Measurements from ENCODE around the gene WDR82.

DNA sequence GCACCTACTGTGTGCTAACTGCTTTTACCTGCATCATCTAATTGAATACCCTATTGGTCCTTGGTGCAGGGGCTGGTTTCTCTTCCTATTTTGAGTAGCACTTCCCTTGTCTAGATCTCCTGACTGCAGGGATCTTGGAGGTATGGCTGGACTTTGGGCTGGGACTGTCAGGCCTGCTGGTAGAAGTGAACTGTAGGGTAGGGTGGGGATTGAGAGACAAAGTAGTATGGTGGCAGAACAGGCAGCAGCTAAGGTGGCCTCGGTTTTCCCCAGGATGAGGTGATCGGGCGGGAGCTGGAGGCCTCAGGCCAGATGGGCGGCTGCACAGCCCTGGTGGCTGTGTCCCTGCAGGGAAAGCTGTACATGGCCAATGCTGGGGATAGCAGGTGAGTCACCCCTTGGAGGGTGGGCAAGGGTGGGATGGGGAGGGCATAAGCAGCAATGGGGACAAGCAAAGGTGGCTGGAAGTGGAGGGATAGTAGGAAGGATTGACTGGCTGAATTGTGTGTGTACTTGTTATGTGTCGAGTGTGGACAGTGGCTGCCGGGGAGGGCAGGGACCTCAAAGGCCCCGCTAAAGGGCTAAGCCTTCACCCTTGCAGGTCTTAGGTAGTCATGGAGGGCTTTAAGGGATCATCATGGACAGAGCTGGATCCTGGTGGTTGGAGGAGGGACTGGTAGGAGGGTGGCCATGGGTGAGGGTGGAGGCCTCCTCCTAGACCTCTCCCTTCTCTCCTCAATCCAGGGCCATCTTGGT lies 30.9 kb downstream of the WDR82 start:
- TF ChIP-seq, protein P1, sequence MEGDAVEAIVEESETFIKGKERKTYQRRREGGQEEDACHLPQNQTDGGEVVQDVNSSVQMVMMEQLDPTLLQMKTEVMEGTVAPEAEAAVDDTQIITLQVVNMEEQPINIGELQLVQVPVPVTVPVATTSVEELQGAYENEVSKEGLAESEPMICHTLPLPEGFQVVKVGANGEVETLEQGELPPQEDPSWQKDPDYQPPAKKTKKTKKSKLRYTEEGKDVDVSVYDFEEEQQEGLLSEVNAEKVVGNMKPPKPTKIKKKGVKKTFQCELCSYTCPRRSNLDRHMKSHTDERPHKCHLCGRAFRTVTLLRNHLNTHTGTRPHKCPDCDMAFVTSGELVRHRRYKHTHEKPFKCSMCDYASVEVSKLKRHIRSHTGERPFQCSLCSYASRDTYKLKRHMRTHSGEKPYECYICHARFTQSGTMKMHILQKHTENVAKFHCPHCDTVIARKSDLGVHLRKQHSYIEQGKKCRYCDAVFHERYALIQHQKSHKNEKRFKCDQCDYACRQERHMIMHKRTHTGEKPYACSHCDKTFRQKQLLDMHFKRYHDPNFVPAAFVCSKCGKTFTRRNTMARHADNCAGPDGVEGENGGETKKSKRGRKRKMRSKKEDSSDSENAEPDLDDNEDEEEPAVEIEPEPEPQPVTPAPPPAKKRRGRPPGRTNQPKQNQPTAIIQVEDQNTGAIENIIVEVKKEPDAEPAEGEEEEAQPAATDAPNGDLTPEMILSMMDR (IDR thresholded peaks at IDR 0.05; ENCODE audit: insufficient read depth, low read length): no peak
- TF ChIP-seq, protein P2, sequence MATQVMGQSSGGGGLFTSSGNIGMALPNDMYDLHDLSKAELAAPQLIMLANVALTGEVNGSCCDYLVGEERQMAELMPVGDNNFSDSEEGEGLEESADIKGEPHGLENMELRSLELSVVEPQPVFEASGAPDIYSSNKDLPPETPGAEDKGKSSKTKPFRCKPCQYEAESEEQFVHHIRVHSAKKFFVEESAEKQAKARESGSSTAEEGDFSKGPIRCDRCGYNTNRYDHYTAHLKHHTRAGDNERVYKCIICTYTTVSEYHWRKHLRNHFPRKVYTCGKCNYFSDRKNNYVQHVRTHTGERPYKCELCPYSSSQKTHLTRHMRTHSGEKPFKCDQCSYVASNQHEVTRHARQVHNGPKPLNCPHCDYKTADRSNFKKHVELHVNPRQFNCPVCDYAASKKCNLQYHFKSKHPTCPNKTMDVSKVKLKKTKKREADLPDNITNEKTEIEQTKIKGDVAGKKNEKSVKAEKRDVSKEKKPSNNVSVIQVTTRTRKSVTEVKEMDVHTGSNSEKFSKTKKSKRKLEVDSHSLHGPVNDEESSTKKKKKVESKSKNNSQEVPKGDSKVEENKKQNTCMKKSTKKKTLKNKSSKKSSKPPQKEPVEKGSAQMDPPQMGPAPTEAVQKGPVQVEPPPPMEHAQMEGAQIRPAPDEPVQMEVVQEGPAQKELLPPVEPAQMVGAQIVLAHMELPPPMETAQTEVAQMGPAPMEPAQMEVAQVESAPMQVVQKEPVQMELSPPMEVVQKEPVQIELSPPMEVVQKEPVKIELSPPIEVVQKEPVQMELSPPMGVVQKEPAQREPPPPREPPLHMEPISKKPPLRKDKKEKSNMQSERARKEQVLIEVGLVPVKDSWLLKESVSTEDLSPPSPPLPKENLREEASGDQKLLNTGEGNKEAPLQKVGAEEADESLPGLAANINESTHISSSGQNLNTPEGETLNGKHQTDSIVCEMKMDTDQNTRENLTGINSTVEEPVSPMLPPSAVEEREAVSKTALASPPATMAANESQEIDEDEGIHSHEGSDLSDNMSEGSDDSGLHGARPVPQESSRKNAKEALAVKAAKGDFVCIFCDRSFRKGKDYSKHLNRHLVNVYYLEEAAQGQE (IDR thresholded peaks at IDR 0.05; ENCODE audit: insufficient replicate concordance, low read depth): no peak
- TF ChIP-seq POLR2AphosphoS5 (IDR thresholded peaks at IDR 0.05; ENCODE audit: low read depth) (no peak), GABPA (IDR thresholded peaks at IDR 0.05; ENCODE audit: low read depth) (no peak)
